HG03135 (cell line): ENCODE results near the gene KIAA0513.
A peak's percentile ranks its signal among the peaks of the same experiment; 100 is the strongest.
"Not testable (repeated sequence)": the region's sequence is repeated elsewhere in the genome, so short reads cannot be mapped to it uniquely, and the experiment has no call there.

Experiments
- ATAC-seq: cut with Tn5 transposase; IDR thresholded peaks from one replicate; pipeline ENCODE4 v1.9.1; 2021; ENCODE audit warnings: mild to moderate bottlenecking, moderate library complexity; ENCODE audit not compliant: unreplicated experiment

The KIAA0513 gene

DNA sequence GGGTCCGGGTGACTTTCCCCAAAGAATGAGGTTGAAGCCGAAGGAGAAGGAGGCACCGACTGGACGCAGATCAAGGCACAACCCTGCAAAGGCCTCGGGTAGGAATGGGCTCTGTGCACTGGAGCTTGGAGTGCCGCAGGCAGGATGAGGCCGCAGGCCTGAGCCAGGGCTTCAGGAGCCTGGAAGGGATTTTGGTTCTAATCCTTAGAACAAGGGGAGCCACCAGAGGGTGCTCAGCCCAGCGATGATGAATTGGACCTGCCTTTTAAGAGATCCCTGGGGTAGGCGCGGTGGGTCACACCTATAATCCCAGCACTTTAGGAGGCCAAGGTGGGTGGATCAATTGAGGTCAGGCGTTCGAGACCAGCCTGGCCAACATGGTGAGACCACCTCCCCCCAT is 76.6 kb downstream of the KIAA0513 start:
- no peak for ATAC-seq

DNA sequence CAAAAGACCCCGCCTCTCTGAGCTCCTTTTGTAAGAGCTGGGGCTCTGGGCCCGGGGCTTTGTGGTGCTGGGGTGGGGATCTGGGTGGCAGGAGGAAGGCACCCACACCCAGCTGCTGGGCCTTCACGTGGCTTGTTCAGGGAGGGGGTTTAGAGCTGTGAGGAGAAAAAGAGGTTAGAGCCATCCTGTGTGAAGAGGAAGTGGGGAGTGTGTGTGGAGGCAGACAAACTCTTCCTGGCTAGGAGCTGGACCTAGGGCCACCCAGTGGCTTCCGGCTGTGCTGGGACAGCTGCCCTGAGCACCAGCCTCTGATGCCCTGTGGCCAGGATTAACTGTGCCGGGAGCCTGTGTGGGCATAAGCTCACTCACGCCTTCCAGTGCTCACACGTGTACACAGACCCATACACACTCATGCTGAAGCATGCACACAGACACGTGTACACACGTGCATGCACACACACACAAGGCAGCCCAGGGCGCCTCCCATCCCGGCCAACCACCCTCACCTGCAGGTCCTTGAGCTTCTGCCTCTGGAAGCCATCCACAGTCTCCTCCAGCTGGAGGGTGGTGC is 77.3 kb downstream of the KIAA0513 start:
- no peak for ATAC-seq

DNA sequence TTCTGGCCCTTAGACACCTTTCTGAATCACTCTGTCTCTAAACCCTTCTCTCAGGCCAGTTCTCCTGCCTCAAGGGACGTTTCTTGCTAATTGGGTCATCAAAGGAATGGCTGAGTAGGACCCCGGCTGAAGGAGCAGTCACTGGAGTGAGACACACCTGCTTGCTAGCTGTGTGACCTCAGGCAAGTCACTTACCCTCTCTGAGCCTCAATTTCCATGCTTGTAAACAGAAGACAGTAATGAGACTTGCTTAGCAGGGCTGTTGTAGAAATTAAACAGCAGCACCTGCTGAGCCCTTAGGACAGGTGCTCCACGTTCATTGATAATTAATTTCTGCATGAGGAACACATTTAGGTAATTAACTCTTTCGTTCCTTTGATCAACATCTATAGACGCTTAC is 77.9 kb downstream of the KIAA0513 start:
- no peak for ATAC-seq

DNA sequence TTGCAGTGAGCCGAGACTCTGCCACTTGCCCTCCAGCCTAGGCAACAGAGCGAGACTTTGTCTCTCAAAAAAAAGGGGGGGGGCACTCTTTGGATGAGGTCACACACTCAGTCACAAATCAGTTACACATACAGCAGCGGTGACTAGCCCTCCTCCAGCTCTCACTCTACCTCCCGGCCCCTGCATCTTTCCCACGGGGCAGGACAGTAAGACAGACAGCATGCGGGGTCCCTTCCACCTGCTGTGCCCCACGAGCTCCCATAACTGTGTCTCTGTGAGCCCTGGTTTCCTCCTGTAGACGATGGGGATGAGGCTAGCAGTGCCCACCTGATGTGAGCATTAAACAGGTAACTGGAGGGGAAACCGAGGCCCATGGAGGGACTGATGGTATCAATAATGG is 79.5 kb downstream of the KIAA0513 start:
- no peak for ATAC-seq

DNA sequence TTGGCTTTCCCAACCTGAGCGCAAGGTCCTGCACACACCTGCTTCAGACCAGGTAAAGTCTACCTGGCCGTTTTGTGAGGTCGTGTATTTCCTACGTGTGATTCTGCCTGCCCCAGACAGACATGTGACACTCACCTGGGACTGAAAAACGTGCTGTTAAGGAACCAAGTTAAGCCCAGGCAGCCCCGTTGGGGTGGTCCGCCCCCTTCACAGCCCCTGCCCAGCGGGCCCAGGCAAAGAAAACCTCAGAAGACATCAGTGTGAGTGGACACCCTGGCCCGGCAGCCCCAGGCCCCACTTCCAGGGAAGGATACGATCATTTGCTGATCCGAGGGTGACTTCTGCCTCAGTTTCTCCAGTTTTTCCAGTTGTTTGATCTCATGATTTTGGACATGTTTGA is 79.9 kb downstream of the KIAA0513 start:
- ATAC-seq, result no peak

DNA sequence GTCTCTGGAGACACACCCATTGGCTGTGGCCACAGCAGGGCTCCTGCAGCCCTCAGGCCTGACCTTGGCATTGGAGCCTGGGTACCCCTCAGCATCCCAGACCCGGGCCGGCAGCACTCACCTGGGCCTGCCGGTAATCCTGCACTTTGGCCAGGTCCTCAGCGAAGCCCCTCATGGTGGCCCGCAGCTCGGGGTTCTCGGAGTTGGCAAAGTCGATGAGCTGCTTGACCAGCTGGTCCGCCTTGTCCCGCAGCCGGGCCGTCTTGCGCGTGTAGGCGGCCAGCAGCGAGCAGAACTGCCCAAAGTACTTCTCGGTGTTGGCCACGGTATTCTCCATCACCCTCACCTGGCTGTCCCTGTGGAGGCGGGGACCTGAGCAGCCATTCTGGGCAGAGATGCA is 82.5 kb downstream of the KIAA0513 start:
- ATAC-seq, result no peak

DNA sequence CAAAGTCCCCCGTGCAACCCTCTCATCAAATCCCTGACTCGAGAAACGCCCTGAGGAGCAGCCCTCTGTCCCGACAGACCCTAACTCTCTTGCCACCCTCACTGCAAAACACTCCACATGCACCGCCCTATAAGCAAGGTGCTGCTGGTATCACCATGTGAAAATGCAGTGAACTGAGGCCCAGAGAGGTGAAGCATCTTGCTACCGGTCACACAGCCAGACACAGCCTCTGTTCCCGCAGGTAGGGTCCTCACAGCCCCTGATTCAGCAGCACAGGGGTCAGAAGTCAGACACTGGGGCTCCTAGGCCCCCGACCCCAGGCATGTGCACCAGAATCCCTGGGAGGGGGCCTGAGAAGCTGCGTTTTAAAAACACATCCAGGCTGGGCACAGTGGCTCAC is 83.6 kb downstream of the KIAA0513 start:
- no peak for ATAC-seq

DNA sequence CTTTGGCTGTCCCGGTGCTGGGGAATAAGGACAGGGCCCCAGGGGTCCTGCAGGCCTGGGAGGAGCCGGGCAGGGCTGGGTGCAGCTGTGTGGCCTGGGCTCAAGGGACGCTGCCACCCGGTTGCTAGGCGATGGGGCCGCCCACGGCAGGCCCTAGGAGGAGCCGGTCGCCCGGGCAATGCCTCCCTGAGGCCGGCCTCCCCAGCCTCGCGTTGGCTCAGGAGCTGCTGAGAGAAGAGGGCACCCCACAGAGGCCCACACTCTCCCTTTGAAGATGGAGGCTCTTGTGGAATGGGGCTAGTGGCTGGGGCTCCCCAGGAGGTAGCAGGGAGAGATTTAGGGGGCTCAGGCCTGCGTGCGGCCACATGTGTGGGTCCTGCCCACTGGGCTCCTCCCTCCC is 84.8 kb downstream of the KIAA0513 start, which contains the start of gene CIBAR2:
Gene CIBAR2, minus strand, starts transcription at position 109 of the 400 bp plus-strand sequence. CDS start 120 bp downstream, outside the sequence.
- no peak for ATAC-seq

DNA sequence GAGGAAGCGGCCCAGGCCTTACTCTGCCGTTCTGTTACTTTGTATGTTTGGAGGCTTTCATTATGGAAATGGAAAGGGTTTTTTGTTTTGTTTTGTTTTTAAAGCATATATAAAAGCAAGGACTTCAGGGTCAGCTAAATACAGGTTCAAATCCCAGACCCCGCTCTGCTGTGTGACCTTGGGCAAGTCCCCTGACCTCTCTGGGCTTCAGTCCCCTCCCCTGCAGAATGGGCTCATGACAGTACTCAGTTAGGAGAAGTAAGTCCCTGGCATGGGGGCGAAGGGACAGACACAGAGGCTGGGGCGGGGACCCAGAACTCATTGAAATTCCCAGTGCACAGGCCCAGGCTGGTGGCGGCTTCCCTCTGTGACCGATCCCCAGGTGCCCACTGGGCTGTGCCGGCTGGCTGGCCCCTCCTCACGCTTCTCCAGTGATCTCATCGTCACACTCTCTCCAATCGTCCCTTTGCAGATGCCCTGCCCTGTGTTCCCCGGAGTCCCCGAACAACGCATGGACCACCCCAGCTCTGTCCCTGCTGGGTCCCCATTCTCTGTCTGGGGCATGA is 85.7 kb downstream of the KIAA0513 start:
- no peak for ATAC-seq

DNA sequence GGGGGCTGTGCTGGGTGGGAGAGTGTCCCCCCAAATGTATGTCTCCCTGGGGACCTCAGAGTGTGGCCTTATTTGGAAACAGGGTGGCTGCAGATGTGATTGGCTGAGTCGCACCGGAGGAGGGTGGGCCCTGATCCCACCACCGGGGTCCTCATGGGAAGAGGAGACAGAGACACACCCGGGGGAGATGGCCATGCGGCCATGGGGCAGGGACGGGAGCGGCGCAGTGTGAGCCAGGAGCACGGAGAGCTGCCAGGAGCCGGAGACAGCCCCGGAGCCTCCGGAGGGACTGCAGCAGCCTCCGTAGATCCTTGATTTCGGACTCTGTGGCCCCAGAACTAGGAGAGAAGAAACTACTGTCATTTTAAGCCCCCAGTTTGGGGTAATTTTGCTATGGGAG is 86.3 kb downstream of the KIAA0513 start:
- no peak for ATAC-seq

DNA sequence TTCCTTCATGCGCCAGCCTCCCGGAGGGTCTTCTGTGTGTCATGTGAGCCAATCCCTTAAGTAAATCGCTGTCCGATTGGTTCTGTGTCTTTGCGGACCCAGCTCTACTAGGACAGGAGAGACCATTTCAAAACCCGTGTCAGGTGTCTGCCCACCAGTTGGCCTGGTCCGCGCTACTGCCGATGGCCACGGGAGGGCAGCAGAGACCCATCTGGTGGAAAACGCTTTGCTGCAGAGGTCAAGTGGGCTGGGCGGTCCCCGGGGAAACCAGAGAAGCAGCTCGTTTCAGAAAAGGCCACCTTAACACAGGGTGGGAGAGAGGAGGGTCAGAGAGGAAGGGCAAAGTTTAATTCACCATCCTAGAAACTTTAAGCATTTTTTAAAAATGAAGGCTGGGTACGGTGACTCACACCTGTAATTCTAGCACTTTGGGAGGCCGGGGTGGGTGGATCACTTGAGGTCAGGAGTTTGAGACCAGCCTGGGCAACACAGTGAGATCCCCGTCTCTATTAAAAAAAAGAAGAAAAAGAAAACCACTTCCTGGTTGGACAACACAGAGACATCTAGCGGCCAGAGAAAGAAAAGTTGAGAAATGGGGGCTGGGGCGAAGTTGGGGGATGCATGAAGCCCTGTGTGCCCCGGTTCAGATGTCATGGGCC is 87.4 kb downstream of the KIAA0513 start:
- ATAC-seq, result peak; percentile 70

DNA sequence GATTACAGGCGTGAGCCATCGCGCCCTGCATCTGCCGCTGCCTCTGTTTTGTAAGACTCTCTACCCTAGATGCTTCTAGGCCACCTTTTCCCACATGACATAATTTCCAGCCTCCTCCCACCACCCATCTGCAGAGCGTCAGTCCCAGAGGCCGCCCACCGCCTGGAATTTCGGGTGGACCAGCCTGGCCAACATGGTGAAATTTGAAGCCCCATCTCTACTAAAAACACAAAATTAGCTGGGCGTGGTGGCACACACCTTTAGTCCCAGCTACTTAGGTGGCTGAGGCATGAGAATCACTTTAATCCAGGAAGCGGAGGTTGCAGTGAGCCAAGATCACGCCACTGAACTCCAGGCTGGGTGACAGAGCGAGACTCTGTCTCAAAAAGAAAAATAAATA is 89.8 kb downstream of the KIAA0513 start:
- ATAC-seq, result no peak

DNA sequence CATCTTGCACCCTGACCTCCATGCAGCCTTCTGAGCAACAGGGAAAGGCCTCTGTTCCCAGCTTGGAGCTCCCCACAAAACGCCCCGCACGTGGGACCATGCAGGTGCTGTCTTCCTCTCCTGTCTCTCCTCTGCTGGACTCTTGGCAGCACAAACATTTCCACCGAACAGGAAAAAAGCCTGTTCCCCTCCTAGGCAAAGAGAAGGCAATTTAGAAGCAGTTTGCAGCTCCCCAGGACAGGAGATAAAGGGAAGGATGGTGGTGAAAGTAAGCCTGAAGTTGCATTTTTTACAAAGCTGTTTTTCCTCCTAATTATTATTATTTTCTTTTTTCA is 92.4 kb downstream of the KIAA0513 start:
- no peak for ATAC-seq

DNA sequence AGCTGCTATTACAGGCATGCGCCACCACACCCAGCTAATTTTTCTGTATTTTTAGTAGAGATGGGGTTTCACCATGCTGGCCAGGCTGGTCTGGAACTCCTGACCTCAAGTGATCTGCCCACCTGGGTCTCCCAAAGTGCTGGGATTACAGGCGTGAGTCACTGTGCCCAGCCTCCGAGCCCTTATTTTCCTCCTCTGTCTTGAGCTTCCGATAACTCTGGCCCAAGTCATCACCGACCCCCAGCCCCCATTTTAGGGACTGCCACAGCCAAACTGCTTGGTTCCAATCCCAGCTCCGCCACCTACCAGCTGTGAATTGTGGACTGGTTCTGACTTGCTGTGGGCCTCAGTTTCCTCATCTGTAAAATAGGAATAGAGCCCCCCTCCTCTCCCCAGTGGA is 95.8 kb downstream of the KIAA0513 start:
- not testable (repeated sequence) for ATAC-seq

DNA sequence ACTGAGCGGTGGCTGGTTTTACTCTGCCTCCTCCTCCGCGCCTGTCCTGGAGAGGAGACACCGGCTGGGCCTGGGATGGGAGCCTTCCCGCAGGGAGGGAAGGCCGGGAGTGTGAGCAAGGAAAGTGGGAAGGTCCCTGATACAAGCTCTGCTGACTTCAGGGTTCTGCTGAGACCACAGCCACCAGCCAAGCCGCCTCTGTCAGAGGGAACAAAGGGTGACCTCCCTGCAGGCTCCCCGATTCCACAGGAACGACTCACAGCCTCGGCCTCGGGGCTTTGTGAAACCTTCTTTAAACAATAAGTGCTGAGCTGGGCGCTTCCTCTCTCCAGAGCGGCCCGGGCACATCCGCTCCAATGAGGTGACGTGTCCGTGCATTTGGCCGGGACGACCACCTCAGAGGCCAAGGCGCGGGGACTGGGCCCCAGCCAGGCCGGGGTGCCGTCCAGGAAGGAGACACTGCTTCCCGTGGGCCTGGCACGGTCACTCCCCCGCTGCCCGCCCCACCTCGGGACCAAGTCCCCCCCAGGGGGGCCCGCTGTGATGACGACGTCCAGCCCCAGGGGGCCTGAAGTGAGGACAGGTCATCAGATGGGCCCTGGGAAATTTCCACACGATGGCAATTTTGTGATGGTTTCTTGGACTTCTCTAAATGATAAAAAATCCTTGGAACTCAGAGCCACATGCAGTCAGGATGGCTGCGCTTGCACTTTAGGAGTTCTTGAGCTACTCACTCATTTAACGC is 96.5 kb downstream of the KIAA0513 start:
- ATAC-seq, result no peak

DNA sequence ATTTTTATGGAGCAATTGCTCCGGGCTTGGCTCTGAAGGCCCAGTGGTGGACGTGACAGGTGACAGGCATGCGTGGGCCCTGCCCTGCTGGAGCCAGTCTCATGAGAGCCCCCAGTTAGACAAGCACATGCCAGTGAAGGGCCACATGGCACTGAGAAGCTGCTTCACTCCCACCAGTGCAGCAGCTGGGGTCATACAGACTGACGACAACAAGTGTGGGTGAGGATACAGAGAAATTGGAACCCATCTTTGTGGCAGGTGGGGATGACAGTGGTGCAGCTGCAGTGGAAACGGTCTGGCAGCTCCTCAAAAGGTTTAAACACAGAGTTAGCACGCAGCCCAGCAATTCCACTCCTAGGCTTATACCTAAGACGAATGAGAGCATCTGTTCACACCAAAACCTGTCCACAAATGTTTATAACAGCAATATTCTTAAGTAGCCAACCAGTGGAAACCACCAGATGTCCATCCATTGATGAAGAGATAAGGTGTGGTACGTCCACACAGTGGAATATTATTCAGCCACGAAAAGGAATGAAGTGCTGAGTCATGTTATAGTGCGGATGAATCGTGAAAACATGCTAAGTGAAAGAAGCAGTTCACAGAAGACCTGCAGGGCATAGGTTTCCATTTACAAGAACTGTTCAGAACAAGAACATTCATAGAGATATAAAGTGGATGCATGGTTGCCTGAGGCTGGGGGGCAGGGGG is 97.2 kb downstream of the KIAA0513 start:
- ATAC-seq, result no peak

DNA sequence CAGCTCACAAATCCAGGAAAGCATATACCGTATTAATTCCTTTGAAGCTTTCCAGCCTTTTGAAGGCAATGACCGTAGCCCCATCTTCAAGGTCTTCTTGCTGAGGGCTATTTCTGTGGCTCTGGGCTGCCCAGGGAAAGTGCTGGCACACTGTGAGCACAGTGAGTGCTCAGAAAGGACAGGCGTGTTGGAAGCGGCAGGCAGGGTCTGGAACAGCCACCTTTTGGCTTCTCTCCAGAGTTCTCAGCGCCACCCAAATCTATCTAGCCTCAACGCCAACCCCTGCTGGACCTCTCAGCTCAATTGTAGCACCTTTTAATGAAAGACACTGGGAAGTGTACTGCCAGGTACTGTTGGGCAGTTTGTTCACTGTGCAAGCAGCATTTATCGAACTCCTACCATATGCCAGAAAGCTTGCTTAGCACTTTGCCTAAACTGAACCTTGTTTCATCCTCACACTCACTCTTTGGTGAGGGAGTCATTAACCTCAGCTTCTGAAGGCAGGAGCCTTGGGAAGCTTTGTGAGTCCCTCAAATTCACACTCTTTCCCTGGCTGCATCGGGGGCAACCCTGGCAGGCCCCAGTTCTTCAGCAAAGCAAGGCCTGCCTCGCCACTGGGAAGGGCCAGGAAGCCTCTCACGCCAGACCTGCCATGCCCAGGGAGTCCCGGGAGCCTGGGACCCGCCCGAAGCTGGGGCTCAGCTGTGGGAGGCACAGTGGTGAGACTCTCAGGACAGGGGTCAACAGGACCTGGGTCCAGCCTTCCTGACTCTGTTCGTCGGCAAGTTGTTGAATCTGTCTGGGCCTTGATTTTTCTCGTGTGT is 98.2 kb downstream of the KIAA0513 start:
- ATAC-seq, result no peak

DNA sequence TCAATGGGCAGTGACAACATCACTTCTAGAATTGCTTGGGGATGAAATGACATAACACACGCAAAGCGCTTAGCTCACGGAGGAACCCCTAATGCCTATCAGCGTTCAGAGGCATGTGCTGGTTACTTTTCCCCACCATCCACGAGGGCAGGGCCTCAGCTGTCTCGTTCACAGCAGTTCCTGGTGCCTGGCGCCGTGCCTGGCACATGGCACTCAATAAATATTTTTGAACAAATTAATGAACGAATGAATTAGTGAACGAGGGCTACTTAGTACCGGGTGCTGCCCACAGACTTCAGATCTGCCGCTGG is 98.8 kb downstream of the KIAA0513 start:
- ATAC-seq, result no peak

DNA sequence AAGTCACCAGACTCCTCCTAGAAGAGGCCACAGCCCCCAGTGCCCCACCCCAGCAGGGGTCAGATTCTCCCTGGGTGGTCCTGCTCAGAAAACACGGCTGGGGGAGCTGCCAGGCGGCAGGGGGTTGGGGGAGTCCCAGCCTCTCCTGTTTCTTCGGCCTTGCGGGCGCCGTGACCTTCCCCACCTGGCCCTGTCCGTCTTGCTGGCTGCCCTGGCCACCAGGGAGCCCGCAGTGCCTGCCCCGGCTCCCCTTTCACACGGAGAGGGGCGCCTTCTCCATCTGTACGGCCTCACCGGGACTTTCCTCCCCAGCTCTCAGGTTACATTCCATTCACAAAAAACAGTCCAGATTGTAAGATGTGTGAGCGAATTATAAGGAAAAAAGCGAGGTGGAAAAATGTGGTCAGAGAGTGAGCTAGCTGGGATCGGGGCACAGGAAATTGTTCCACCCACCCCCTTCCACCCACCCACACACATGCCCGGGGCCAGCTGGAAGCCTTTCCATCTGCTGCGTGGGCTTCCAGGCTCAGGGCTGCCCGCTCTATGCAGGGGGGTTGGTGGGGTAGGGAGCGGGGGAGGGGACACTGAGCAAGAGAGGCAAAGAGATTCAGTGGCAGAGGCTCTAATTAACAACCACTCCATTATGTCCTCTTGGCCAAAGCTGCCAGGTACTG is 99.2 kb downstream of the KIAA0513 start:
- ATAC-seq, result no peak

DNA sequence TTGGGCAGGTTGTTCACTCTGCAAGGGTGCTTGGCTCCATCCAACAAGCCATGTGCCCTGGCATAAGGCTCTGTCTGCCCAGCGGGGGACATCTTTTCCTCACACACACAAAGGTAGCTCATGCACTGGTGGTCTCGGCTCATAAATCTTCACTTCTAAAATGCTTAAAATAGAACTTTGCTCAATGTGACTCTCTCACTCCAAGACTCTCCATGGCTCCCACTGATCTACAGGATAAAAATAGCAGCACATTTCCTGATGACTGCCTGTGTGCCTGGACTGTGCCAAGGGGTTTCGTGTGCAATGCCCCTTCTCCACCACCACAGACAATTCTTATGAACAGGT is 99.8 kb downstream of the KIAA0513 start:
- ATAC-seq, result no peak
